MM.1S (cell line): ENCODE data around the gene KYNU.
"Not testable (repeated sequence)": the region's sequence is repeated elsewhere in the genome, so short reads cannot be mapped to it uniquely, and the experiment has no call there.

ENCODE experiments used
- DNase-seq: peaks from one replicate; pipeline ENCODE4 v3.0.0-alpha.2; 2015
- H2AFZ ChIP-seq: fragments of 300-600 bp; sonication (generic); 2 replicates; pipeline ENCODE4 v1.6.0; 2016; ENCODE audit warnings: antibody characterized with exemption, low read length
- H3F3A ChIP-seq: fragments of 300-600 bp; sonication (generic); 2 replicates; pipeline ENCODE4 v1.6.1; 2016; ENCODE audit warnings: mild to moderate bottlenecking, antibody characterized with exemption, low read length, moderate library complexity, mixed read lengths; ENCODE audit not compliant: insufficient read depth
- H3K27ac ChIP-seq: fragments of 300-600 bp; sonication (generic); 2 replicates; pipeline ENCODE4 v1.5.1; 2016; ENCODE audit warnings: mild to moderate bottlenecking, low read length
- H3K27me3 ChIP-seq: fragments of 300-600 bp; sonication (generic); replicated peaks from 2 replicates; pipeline ENCODE4 v1.6.0; 2016; ENCODE audit warnings: low read length; ENCODE audit not compliant: insufficient read depth
- H3K36me3 ChIP-seq: fragments of 300-600 bp; sonication (generic); replicated peaks from 2 replicates; pipeline ENCODE4 v1.6.1; 2016; ENCODE audit warnings: mild to moderate bottlenecking, low read length, mixed read lengths; ENCODE audit not compliant: insufficient read depth
- H3K4me1 ChIP-seq: fragments of 300-600 bp; sonication (generic); 2 replicates; pipeline ENCODE4 v1.6.1; 2016; ENCODE audit warnings: low read length, mixed read lengths
- H3K4me2 ChIP-seq: fragments of 300-600 bp; sonication (generic); 2 replicates; pipeline ENCODE4 v1.6.0; 2016; ENCODE audit warnings: low read depth, low read length
- H3K4me3 ChIP-seq: fragments of 300-600 bp; sonication (generic); 2 replicates; pipeline ENCODE4 v1.5.1; 2016; ENCODE audit warnings: low read length, mixed read lengths
- H3K79me2 ChIP-seq: fragments of 300-600 bp; sonication (generic); 2 replicates; pipeline ENCODE4 v1.6.1; 2016; ENCODE audit warnings: mixed run types, low read length, mixed read lengths
- H3K9ac ChIP-seq: fragments of 300-600 bp; sonication (generic); 2 replicates; pipeline ENCODE4 v1.6.1; 2016; ENCODE audit warnings: low read length, mixed read lengths
- H3K9me2 ChIP-seq: fragments of 300-600 bp; sonication (generic); replicated peaks from 2 replicates; pipeline ENCODE4 v1.6.1; 2016; ENCODE audit warnings: mild to moderate bottlenecking, low read length, mixed read lengths; ENCODE audit not compliant: insufficient read depth
- H3K9me3 ChIP-seq: fragments of 300-600 bp; sonication (generic); replicated peaks from 2 replicates; pipeline ENCODE4 v1.6.1; 2016; ENCODE audit warnings: mild to moderate bottlenecking, low read length, mixed read lengths; ENCODE audit not compliant: insufficient read depth
- H4K20me1 ChIP-seq: fragments of 300-600 bp; sonication (generic); 2 replicates; pipeline ENCODE4 v1.6.1; 2016; ENCODE audit warnings: mild to moderate bottlenecking, low read length, moderate library complexity, mixed read lengths; ENCODE audit not compliant: insufficient read depth
- EZH2 ChIP-seq: fragments of 300-600 bp; sonication (generic); optimal IDR thresholded peaks from 2 replicates; pipeline ENCODE3; 2017; ENCODE audit warnings: low read depth, mild to moderate bottlenecking, antibody characterized with exemption, low read length, mixed read lengths
- EZH2phosphoT487 ChIP-seq: fragments of 300-600 bp; sonication (generic); IDR thresholded peaks from 2 replicates; pipeline ENCODE4 v1.6.1; 2018; ENCODE audit warnings: antibody characterized with exemption, low read length
- TF ChIP-seq, protein P1 (sequence below): fragments of 300-600 bp; sonication (generic); IDR thresholded peaks from 2 replicates; pipeline ENCODE4 v1.5.1; 2016; ENCODE audit warnings: antibody characterized with exemption, low read length, mixed read lengths

The KYNU gene

GRCh38 chr2:143070704-143071103 lies 193.2 kb downstream of the KYNU start:
- Histone ChIP-seq H3K36me3 (no peaks in the 10 kb centered on the region), H3K27ac (no peak overlapping the region), H3K4me1 (no peaks in the 10 kb centered on the region), H3K9me3 (no peaks in the 10 kb centered on the region), H3K79me2 (no peaks in the 10 kb centered on the region), H3K4me3 (no peak overlapping the region), H3K9ac (no peak overlapping the region), H3F3A (no peaks in the 10 kb centered on the region), H3K27me3 (no peaks in the 10 kb centered on the region), H4K20me1 (no peaks in the 10 kb centered on the region), H2AFZ (no peak overlapping the region), H3K9me2 (no peaks in the 10 kb centered on the region), H3K4me2 (no peak overlapping the region)
- TF ChIP-seq, protein P1, sequence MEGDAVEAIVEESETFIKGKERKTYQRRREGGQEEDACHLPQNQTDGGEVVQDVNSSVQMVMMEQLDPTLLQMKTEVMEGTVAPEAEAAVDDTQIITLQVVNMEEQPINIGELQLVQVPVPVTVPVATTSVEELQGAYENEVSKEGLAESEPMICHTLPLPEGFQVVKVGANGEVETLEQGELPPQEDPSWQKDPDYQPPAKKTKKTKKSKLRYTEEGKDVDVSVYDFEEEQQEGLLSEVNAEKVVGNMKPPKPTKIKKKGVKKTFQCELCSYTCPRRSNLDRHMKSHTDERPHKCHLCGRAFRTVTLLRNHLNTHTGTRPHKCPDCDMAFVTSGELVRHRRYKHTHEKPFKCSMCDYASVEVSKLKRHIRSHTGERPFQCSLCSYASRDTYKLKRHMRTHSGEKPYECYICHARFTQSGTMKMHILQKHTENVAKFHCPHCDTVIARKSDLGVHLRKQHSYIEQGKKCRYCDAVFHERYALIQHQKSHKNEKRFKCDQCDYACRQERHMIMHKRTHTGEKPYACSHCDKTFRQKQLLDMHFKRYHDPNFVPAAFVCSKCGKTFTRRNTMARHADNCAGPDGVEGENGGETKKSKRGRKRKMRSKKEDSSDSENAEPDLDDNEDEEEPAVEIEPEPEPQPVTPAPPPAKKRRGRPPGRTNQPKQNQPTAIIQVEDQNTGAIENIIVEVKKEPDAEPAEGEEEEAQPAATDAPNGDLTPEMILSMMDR: no peak
- TF ChIP-seq EZH2phosphoT487 (no peak), EZH2 (no peak)
- DNase-seq: no peak

DNA sequence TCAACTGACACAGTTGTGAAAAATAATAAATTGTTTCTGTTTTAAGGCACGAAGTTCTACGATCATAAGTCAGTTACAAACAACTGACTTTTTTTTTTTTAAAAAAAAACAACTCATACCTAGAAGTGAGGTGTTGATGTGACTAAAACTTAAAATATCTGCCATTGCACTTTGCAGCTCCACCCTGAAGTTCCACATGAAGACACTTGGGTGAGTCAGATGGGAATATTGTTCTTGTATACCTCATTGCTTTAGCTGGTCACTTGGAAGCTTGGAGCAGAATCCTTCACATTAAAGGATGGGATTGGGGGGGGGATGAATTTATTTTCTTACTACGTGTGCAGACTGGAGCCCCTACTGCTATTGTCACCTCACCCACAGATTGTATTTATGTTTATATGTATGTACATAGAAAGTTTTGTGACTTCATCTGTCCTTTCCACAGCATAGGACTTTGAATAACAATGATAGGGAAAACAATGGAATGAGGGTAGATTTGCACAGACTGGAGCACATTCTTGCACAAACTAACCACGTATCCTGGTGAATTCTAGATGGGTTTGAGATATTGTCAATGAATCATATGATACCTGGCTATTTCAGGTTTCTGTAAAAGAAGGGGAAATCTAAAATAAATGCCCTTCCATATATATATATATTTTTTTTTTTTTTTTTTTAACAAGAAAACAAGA lies 193.9 kb downstream of the KYNU start:
- H3K4me3 ChIP-seq: no peak overlapping the region
- no peak overlapping the region for H3K27ac ChIP-seq
- no peaks in the 10 kb centered on the region for H3K9me2 ChIP-seq
- H3K4me2 ChIP-seq: no peak overlapping the region
- H3K27me3 ChIP-seq: no peaks in the 10 kb centered on the region
- H3F3A ChIP-seq: no peaks in the 10 kb centered on the region
- no peaks in the 10 kb centered on the region for H3K36me3 ChIP-seq
- no peaks in the 10 kb centered on the region for H4K20me1 ChIP-seq
- H3K79me2 ChIP-seq: no peaks in the 10 kb centered on the region
- TF ChIP-seq EZH2 (no peak), EZH2phosphoT487 (no peak)
- TF ChIP-seq, protein P1: no peak
- H2AFZ ChIP-seq: no peak overlapping the region
- DNase-seq: no peak
- no peaks in the 10 kb centered on the region for H3K4me1 ChIP-seq
- H3K9ac ChIP-seq: no peak overlapping the region
- no peaks in the 10 kb centered on the region for H3K9me3 ChIP-seq

DNA sequence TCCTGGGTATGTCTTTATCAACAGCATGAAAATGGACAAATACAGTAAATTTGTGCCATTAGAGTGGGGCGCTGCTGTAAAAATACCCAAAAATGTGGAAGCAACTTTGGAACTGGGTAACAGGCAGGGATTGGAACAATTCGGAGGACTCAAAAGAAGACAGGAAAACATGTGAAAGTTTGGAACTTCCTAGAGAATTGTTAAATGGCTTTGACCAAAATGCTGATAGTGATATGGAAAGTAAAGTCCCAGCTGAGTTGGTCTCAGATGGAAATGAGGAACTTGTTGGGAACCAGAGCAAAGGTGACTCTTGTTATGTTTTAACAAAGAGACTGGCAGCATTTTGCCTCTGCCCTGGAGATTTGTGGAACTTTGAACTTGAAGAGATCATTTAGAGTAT lies 197.4 kb downstream of the KYNU start:
- not testable (repeated sequence) for H2AFZ ChIP-seq, H3K27me3 ChIP-seq, H3K4me3 ChIP-seq, H4K20me1 ChIP-seq, H3K4me1 ChIP-seq, DNase-seq, H3K36me3 ChIP-seq, H3K9me3 ChIP-seq, H3K9ac ChIP-seq, H3K9me2 ChIP-seq, H3K4me2 ChIP-seq, H3K27ac ChIP-seq, H3F3A ChIP-seq, H3K79me2 ChIP-seq

- H3K4me2 ChIP-seq: no peak overlapping the region
- H3K27ac ChIP-seq: no peak overlapping the region
- H3K4me1 ChIP-seq: no peaks in the 10 kb centered on the region
- H3K4me3 ChIP-seq: no peak overlapping the region
- H3K36me3 ChIP-seq: no peaks in the 10 kb centered on the region
- no peaks in the 10 kb centered on the region for H3K9me2 ChIP-seq
- TF ChIP-seq, protein P1: no peak
- TF ChIP-seq EZH2 (no peak), EZH2phosphoT487 (no peak)
- no peaks in the 10 kb centered on the region for H3K27me3 ChIP-seq
- no peak overlapping the region for H3K9ac ChIP-seq
- H4K20me1 ChIP-seq: no peaks in the 10 kb centered on the region
- H3F3A ChIP-seq: no peaks in the 10 kb centered on the region
- no peak overlapping the region for H2AFZ ChIP-seq
- no peaks in the 10 kb centered on the region for H3K9me3 ChIP-seq
- H3K79me2 ChIP-seq: no peaks in the 10 kb centered on the region
- no peak for DNase-seq
These were observed 198.2 kb downstream of the KYNU start for GRCh38 chr2:143075711-143076110.
